Measurements from ENCODE around the gene FSTL3.

Gene FSTL3

DNA sequence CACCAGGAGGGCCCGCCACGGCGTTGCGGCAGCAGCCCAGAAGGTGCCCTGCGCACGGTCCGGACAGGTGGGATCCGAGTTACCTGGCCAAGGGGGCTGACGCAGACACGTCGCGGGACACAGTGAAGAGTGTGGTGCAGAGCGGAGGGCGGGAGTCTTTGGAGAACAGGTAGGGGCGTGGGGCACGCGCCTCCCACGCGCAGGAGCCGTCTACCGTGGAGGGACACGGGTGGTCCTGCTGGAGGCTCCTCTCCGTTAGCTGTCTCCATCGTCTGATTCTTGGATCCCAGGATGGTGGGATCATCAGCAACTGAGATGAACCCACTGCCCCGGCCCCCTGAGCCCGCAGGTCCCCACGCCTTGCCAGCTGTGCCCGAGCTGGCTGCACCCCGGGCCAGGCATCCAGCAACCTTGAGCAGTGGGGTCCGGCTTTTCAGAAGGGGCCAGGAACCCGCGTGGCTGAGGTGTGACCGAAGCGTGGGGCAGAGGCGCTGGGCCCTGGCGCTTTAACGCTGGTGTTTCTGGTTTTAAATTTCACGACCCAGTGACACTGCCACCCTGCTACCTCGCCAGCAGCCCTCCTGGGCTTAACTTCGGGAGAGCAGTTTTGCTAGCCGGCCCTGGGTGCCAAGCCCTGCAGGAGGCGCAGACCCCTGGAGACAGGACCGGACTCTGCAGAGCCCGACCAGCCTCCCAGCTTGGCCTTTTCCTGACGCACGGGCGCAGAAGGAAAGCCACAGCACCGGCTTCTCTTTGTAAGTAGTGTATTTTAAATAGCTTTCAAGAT is 29.2 kb upstream of the FSTL3 start:
- no peak overlapping the region for H3K4me3 ChIP-seq (ENCODE audit: low read depth, low read length)
- TF ChIP-seq, protein P1, sequence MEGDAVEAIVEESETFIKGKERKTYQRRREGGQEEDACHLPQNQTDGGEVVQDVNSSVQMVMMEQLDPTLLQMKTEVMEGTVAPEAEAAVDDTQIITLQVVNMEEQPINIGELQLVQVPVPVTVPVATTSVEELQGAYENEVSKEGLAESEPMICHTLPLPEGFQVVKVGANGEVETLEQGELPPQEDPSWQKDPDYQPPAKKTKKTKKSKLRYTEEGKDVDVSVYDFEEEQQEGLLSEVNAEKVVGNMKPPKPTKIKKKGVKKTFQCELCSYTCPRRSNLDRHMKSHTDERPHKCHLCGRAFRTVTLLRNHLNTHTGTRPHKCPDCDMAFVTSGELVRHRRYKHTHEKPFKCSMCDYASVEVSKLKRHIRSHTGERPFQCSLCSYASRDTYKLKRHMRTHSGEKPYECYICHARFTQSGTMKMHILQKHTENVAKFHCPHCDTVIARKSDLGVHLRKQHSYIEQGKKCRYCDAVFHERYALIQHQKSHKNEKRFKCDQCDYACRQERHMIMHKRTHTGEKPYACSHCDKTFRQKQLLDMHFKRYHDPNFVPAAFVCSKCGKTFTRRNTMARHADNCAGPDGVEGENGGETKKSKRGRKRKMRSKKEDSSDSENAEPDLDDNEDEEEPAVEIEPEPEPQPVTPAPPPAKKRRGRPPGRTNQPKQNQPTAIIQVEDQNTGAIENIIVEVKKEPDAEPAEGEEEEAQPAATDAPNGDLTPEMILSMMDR (IDR thresholded peaks at IDR 0.05; ENCODE audit: low read depth, low read length), result no peak

DNA sequence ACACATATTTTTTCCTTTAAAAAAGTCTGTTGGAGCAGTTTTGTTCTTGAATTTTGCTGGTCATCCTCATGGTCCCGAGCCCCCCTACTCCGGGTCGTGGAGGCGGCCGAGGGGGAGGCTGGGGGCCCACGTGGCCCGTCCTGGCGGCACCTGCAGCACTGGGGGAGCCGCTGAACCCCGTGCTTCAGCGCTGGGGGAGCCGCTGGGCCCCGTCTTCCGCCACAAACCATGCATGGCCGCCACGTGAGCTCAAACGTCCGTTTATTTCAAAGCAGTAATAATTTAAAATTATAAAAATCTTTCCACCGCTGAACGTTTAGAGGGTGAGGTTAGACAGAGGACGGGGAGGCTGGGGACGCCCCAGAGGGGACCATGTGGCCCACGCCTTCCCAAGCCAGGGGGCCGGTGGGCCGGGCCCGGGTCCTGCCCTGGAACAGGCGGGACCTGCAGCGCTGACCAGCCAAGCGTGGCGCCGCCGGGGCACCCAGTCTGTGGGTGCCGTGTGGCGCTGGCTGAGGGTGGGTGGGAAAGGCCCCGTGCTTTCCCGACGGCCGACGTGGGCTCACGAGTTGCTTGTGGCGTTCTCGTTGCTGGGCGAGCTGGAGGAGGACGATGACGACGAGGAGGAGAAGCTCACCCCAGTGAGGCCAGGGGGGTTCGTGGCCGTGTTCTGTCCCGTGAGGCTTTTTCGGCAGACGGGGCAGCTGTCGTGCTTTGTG is 28.5 kb upstream of the FSTL3 start:
- TF ChIP-seq, protein P1 (IDR thresholded peaks at IDR 0.05; ENCODE audit: low read depth, low read length), result no peak
- no peak overlapping the region for H3K4me3 ChIP-seq (ENCODE audit: low read depth, low read length)

DNA sequence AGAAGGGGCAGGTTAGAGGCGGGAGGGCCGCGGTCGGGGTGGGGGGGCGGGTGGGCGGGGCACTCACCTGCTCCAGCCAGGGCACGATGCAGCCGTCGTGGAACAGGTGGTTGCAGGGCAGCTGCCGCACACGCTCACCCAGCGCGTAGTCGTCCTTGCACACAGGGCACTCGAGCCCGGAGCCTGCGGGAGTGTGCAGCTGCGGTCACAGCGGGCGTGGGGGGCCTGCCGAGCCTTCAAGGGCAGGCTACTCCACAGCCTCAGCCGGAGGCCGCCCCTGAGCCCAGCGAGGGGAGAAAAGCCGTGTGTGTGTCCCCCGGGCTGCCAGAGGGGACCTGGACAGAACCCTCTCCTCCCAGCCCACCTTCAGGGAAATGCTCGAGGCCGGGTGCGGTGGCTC is 27.9 kb upstream of the FSTL3 start:
- H3K4me3 ChIP-seq (ENCODE audit: low read depth, low read length), result no peak overlapping the region
- TF ChIP-seq, protein P1 (IDR thresholded peaks at IDR 0.05; ENCODE audit: low read depth, low read length), result no peak

DNA sequence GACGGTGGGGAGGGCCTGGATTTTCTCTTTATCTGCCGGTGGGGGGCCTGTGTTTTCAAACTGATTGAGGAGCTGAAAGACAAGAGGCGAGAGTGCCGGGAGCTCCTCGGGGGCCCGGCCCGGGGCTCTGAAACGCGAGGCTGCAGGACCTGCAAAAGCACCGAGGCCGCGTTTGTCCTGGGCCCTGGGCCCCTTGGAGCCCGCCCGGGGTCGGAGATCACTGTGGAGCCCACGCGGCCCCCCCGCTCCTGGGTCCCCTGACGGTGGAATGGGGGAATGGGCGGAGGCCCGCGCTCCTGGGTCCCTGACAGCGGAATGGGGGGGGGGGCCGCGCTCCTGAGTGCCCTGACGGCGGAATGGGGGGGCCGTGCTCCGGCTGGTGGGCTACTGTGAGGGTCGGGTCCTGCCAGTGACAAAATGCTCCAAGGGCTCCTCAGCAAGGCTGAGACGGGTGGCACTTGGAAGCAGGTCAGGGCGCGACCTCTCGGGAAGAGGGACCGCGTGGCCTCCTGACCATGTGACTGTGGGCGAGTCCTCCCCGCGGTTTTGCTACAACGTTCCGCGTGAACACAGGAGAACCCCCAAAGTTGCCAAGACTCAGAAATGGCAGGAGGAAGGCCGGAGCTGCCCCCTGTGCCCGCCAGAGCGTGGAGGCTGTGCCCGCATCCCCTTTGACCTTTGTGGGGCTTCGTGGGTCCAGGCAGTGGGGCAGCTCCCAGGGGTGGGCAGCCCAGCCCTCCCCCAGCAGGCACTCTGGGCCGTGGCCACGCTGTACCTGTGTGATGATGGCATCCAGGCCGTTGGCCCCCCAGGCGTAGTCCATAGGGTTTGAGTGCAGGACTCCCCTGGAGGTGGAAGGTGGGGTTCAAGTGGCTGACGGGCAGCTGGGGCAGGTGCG is 27.0 kb upstream of the FSTL3 start:
- TF ChIP-seq, protein P1 (IDR thresholded peaks at IDR 0.05; ENCODE audit: low read depth, low read length), result no peak
- H3K4me3 ChIP-seq (ENCODE audit: low read depth, low read length), result no peak overlapping the region

DNA sequence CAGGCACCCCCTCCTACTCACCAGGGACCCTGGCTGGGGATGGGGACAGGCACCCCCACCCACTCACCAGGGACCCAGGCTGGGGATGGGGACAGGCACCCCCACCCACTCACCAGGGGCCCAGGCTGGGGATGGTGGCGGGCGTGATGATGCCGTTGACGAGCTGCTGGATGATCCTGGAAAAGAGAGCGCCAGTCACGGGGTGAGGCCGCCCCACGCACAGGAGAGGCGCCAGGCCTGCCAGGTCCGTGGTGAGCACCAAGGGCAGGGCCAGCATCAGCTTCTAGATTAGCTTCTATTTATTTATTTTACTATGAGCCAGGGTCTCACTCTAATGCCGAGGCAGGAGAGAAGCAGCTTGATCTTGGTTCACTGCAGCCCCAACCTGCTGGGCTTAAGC is 26.1 kb upstream of the FSTL3 start:
- H3K4me3 ChIP-seq (ENCODE audit: low read depth, low read length), result no peak overlapping the region
- TF ChIP-seq, protein P1 (IDR thresholded peaks at IDR 0.05; ENCODE audit: low read depth, low read length), result no peak

DNA sequence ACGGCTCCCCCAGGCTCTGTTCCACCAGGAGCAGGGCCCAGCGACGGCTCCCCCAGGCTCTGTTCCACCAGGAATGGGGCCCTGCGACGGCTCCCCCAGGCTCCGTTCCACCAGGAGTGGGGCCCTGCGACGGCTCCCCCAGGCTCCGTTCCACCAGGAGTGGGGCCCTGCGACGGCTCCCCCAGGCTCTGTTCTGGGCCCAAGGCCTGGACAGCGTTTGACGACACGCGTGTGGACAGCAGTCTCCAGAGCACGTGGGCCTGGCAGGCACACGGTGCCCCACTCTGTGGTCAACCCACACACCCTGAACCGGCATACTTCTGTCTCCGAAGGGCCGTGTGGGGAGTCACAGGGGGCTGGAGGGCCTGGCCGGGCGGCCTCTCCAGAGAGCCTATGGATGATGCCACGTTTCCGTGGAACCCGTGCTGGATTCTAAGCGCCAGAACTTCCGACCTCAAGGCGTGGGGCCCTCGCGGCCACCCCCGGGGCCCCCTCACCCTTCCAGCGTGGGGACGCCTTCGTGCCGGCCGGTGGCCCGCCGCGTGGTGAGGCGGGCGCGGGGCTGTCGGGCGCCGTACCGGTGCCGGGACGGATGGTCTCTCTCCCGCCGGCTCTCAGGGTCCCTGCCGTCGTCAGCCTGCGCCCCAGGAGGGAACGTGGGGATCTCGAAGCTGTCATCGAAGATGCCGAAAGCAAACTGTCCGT is 24.9 kb upstream of the FSTL3 start:
- H3K4me3 ChIP-seq (ENCODE audit: low read depth, low read length), result no peak overlapping the region
- TF ChIP-seq, protein P1 (IDR thresholded peaks at IDR 0.05; ENCODE audit: low read depth, low read length), result no peak
